Neural progenitor cell (in vitro differentiated cells): ENCODE results near the gene CYB5D1. TPM values are rescaled to one million over a fixed set of nuclear protein-coding genes. Genes with fewer than 3 reads are reported as not detected.

ENCODE experiments used
- DNase-seq: peaks from one replicate; pipeline ENCODE4 v3.0.0-alpha.2; 2016; ENCODE audit warnings: low spot score
- H2AFZ ChIP-seq: fragments of 200-600 bp; sonication (generic); replicated peaks from 2 replicates; pipeline ENCODE4 v1.6.1; 2016; ENCODE audit warnings: antibody characterized with exemption
- H3F3A ChIP-seq: fragments of 200-600 bp; sonication (generic); 2 replicates; pipeline ENCODE4 v1.6.1; 2016; ENCODE audit warnings: antibody characterized with exemption, low read depth
- H3K27ac ChIP-seq: fragments of 200-600 bp; sonication (generic); 2 replicates; pipeline ENCODE4 v1.5.1; 2016; ENCODE audit warnings: mild to moderate bottlenecking
- H3K27me3 ChIP-seq: fragments of 200-600 bp; sonication (generic); 2 replicates; pipeline ENCODE4 v1.6.1; 2016; ENCODE audit warnings: mild to moderate bottlenecking, moderate library complexity
- H3K36me3 ChIP-seq: fragments of 200-600 bp; sonication (generic); 2 replicates; pipeline ENCODE4 v1.5.1; 2016
- H3K4me1 ChIP-seq: fragments of 200-600 bp; sonication (generic); 2 replicates; pipeline ENCODE4 v1.6.1; 2016; ENCODE audit warnings: mixed run types
- H3K4me2 ChIP-seq: fragments of 200-600 bp; sonication (generic); 2 replicates; pipeline ENCODE4 v1.6.1; 2016
- H3K4me3 ChIP-seq: fragments of 200-600 bp; sonication (generic); 2 replicates; pipeline ENCODE4 v1.5.1; 2016
- H3K79me2 ChIP-seq: fragments of 200-600 bp; sonication (generic); 2 replicates; pipeline ENCODE4 v1.6.1; 2016; ENCODE audit warnings: low read depth
- H3K9ac ChIP-seq: fragments of 200-600 bp; sonication (generic); 2 replicates; pipeline ENCODE4 v1.6.1; 2016
- H3K9me3 ChIP-seq: fragments of 200-600 bp; sonication (generic); 2 replicates; pipeline ENCODE4 v1.5.1; 2016; ENCODE audit warnings: low read depth
- H4K20me1 ChIP-seq: fragments of 200-600 bp; sonication (generic); 2 replicates; pipeline ENCODE4 v1.6.1; 2016; ENCODE audit warnings: low read depth
- H3K27ac Mint-ChIP-seq: 3 replicates; pipeline ENCODE4 v1.8.0; 2021; ENCODE audit warnings: mixed read lengths
- H3K27me3 Mint-ChIP-seq: 2 replicates; pipeline ENCODE4 v1.8.0; 2022; ENCODE audit warnings: low read depth, mild to moderate bottlenecking, inconsistent platforms, moderate library complexity, mixed read lengths; ENCODE audit not compliant: insufficient read depth
- H3K36me3 Mint-ChIP-seq: 3 replicates; pipeline ENCODE4 v1.8.0; 2021; ENCODE audit warnings: mixed read lengths
- H3K4me1 Mint-ChIP-seq: 3 replicates; pipeline ENCODE4 v1.8.0; 2021; ENCODE audit warnings: mixed read lengths
- H3K4me3 Mint-ChIP-seq: 3 replicates; pipeline ENCODE4 v1.8.0; 2021; ENCODE audit warnings: mild to moderate bottlenecking, moderate library complexity, mixed read lengths
- H3K9me3 Mint-ChIP-seq: 3 replicates; pipeline ENCODE4 v1.8.0; 2020; ENCODE audit warnings: mixed read lengths
- EZH2 ChIP-seq: fragments of 200-600 bp; sonication (generic); IDR thresholded peaks from 2 replicates; pipeline ENCODE4 v1.6.1; 2017; ENCODE audit warnings: antibody characterized with exemption, mild to moderate bottlenecking, moderate library complexity
- EZH2phosphoT487 ChIP-seq: fragments of 200-600 bp; sonication (generic); IDR thresholded peaks from 2 replicates; pipeline ENCODE4 v1.6.1; 2017; ENCODE audit warnings: antibody characterized with exemption
- total RNA-seq: library from RNA; depleted of rRNA; stranded (reverse); fragments of >200 nt; gene quantifications from 2 replicates; pipeline ENCODE4 v1.2.3, GENCODE V29; 2015; ENCODE audit warnings: low replicate concordance
- TF ChIP-seq, protein P1 (sequence below): fragments of 200-600 bp; sonication (generic); IDR thresholded peaks from 2 replicates; pipeline ENCODE4 v1.5.1; 2017; ENCODE audit warnings: antibody characterized with exemption, mild to moderate bottlenecking

CYB5D1 gene
- total RNA-seq, 1 donor from 2014 or later, result 12.9 TPM

GRCh38 chr17:7838090-7839075 is 19.4 kb upstream of the CYB5D1 start:
- Histone ChIP-seq H3K79me2 (peaks cover 50% of the 10 kb centered on the region), H3K27me3 (peaks cover 2% of the 10 kb centered on the region), H3K4me2 (peak overlapping the region; percentile 99), H2AFZ (no peak overlapping the region), H4K20me1 (peaks cover 49% of the 10 kb centered on the region), H3K27ac (peak overlapping the region; percentile 63), H3K4me1 (peaks cover 37% of the 10 kb centered on the region), H3K9ac (no peak overlapping the region), H3K36me3 (no peaks in the 10 kb centered on the region), H3K9me3 (no peaks in the 10 kb centered on the region), H3K4me3 (peak overlapping the region; percentile 71), H3F3A (peaks cover 78% of the 10 kb centered on the region)
- Mint-ChIP-seq H3K27ac (peak overlapping the region; percentile 98), H3K4me3 (peak overlapping the region; percentile 94), H3K9me3 (no peaks in the 10 kb centered on the region), H3K27me3 (peaks cover 10% of the 10 kb centered on the region), H3K4me1 (peaks cover 52% of the 10 kb centered on the region), H3K36me3 (peaks cover 3% of the 10 kb centered on the region)
- peak; percentile 92 for DNase-seq
- TF ChIP-seq EZH2phosphoT487 (no peak), EZH2 (no peak)
- TF ChIP-seq, protein P1, sequence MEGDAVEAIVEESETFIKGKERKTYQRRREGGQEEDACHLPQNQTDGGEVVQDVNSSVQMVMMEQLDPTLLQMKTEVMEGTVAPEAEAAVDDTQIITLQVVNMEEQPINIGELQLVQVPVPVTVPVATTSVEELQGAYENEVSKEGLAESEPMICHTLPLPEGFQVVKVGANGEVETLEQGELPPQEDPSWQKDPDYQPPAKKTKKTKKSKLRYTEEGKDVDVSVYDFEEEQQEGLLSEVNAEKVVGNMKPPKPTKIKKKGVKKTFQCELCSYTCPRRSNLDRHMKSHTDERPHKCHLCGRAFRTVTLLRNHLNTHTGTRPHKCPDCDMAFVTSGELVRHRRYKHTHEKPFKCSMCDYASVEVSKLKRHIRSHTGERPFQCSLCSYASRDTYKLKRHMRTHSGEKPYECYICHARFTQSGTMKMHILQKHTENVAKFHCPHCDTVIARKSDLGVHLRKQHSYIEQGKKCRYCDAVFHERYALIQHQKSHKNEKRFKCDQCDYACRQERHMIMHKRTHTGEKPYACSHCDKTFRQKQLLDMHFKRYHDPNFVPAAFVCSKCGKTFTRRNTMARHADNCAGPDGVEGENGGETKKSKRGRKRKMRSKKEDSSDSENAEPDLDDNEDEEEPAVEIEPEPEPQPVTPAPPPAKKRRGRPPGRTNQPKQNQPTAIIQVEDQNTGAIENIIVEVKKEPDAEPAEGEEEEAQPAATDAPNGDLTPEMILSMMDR, result no peak

- TF ChIP-seq EZH2 (no peak), EZH2phosphoT487 (no peak)
- TF ChIP-seq, protein P1, result no peak
- no peak for DNase-seq
- peak overlapping the region; percentile 94 for H3K4me3 Mint-ChIP-seq
- H3K79me2 ChIP-seq, result peaks cover 60% of the 10 kb centered on the region
- H3K4me2 ChIP-seq, result peak overlapping the region; percentile 99
- peaks cover 35% of the 10 kb centered on the region for H3K4me1 ChIP-seq
- no peak overlapping the region for H3K9ac ChIP-seq
- peak overlapping the region; percentile 64 for H3K27ac Mint-ChIP-seq
- no peaks in the 10 kb centered on the region for H3K9me3 ChIP-seq
- H3F3A ChIP-seq, result peaks cover 85% of the 10 kb centered on the region
- peaks cover 53% of the 10 kb centered on the region for H3K4me1 Mint-ChIP-seq
- H3K36me3 Mint-ChIP-seq, result peaks cover 3% of the 10 kb centered on the region
- H3K4me3 ChIP-seq, result peak overlapping the region; percentile 71
- H2AFZ ChIP-seq, result no peak overlapping the region
- no peaks in the 10 kb centered on the region for H3K36me3 ChIP-seq
- H4K20me1 ChIP-seq, result peaks cover 57% of the 10 kb centered on the region
- no peaks in the 10 kb centered on the region for H3K27me3 ChIP-seq
- H3K9me3 Mint-ChIP-seq, result no peaks in the 10 kb centered on the region
- no peak overlapping the region for H3K27ac ChIP-seq
- peaks cover 10% of the 10 kb centered on the region for H3K27me3 Mint-ChIP-seq
Measured at GRCh38 chr17:7839190-7839875, 18.5 kb upstream of the CYB5D1 start.

- Mint-ChIP-seq H3K27me3 (peaks cover 8% of the 10 kb centered on the region), H3K4me1 (peaks cover 54% of the 10 kb centered on the region), H3K27ac (no peak overlapping the region), H3K4me3 (peak overlapping the region; percentile 94), H3K9me3 (no peaks in the 10 kb centered on the region), H3K36me3 (peaks cover 3% of the 10 kb centered on the region)
- DNase-seq, result peak; percentile 31
- H4K20me1 ChIP-seq, result peaks cover 62% of the 10 kb centered on the region
- H3K4me2 ChIP-seq, result peak overlapping the region; percentile 99
- H3K27ac ChIP-seq, result no peak overlapping the region
- H3K4me1 ChIP-seq, result peaks cover 35% of the 10 kb centered on the region
- H2AFZ ChIP-seq, result no peak overlapping the region
- TF ChIP-seq EZH2, result no peak
- TF ChIP-seq EZH2phosphoT487, result no peak
- TF ChIP-seq, protein P1, result no peak
- no peak overlapping the region for H3K9ac ChIP-seq
- H3F3A ChIP-seq, result peaks cover 83% of the 10 kb centered on the region
- peaks cover 65% of the 10 kb centered on the region for H3K79me2 ChIP-seq
- H3K36me3 ChIP-seq, result no peaks in the 10 kb centered on the region
- peak overlapping the region; percentile 76 for H3K4me3 ChIP-seq
- no peaks in the 10 kb centered on the region for H3K27me3 ChIP-seq
- H3K9me3 ChIP-seq, result no peaks in the 10 kb centered on the region
Measured at GRCh38 chr17:7839876-7840261, 17.9 kb upstream of the CYB5D1 start.
